ENCODE results near the gene JUP. TPM values are rescaled to one million over a fixed set of nuclear protein-coding genes. Genes with fewer than 3 reads are reported as not detected.
A peak's percentile ranks its signal among the peaks of the same experiment; 100 is the strongest.

JUP gene
- total RNA-seq, 1 donor from 2014 or later = 92.5 TPM

DNA sequence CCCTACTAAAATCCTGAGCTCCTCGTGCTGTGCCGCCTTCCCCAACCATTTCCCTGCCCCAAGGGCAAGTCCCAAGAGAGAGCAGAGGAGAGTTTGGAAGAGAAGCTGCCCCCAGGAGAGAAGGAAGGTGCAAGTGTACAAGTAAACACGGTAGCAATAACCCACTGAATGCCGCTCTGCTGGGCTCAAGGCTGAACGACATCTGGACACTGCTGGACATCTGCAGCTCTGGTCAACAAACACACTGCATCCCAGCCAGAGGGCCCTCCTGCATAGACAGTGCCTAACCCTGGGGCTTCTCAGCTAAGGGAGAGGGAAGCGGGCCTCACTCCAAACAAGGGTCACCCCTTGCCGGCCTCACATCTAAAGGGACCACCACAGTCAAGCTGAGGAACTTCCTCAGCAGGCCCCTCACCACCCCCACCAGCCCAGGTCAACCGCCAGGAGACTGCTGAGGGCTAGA, 12.7 kb downstream of the JUP start:
- Histone ChIP-seq H3K27ac (peak overlapping the region; percentile 46), H3K36me3 (peaks cover 34% of the 10 kb centered on the region), H3K27me3 (ENCODE audit: low read depth) (no peaks in the 10 kb centered on the region), H3K4me1 (peaks cover 72% of the 10 kb centered on the region), H3K4me3 (no peak overlapping the region), H3K9me3 (no peaks in the 10 kb centered on the region)
- intact Hi-C loops (cut with DNase I) = no loop called here
- no peak for DNase-seq
- TF ChIP-seq, protein P1, sequence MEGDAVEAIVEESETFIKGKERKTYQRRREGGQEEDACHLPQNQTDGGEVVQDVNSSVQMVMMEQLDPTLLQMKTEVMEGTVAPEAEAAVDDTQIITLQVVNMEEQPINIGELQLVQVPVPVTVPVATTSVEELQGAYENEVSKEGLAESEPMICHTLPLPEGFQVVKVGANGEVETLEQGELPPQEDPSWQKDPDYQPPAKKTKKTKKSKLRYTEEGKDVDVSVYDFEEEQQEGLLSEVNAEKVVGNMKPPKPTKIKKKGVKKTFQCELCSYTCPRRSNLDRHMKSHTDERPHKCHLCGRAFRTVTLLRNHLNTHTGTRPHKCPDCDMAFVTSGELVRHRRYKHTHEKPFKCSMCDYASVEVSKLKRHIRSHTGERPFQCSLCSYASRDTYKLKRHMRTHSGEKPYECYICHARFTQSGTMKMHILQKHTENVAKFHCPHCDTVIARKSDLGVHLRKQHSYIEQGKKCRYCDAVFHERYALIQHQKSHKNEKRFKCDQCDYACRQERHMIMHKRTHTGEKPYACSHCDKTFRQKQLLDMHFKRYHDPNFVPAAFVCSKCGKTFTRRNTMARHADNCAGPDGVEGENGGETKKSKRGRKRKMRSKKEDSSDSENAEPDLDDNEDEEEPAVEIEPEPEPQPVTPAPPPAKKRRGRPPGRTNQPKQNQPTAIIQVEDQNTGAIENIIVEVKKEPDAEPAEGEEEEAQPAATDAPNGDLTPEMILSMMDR (IDR thresholded peaks at IDR 0.05) = no peak
- no peak for ATAC-seq

DNA sequence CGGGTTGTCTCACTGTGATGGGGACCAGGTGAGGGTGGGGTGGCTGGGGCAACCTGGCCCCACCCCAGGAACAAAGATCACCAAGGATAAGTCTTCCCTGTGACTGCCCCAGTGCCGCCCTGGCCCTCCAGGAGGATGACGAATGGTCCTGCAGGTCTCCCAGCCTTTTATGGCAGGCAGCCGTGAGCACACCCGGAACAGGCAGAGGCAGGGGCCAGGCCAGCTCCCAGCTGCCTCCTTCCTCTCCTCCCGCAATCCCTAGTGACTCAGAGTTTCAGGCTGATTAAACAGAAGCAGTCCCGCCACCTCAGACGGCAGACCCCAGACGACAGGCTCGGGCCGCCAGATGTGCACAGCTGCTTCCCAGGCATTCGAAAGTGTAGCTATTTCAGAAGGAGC, 13.3 kb downstream of the JUP start:
- Histone ChIP-seq H3K4me1 (peaks cover 67% of the 10 kb centered on the region), H3K9me3 (no peaks in the 10 kb centered on the region), H3K27ac (peak overlapping the region; percentile 46), H3K27me3 (ENCODE audit: low read depth) (no peaks in the 10 kb centered on the region), H3K4me3 (no peak overlapping the region), H3K36me3 (peaks cover 40% of the 10 kb centered on the region)
- DNase-seq (no peak), ATAC-seq (peak; percentile 45 to 47)
- TF ChIP-seq, protein P1 (IDR thresholded peaks at IDR 0.05) = no peak
- intact Hi-C loops (cut with DNase I) = no loop called here

DNA sequence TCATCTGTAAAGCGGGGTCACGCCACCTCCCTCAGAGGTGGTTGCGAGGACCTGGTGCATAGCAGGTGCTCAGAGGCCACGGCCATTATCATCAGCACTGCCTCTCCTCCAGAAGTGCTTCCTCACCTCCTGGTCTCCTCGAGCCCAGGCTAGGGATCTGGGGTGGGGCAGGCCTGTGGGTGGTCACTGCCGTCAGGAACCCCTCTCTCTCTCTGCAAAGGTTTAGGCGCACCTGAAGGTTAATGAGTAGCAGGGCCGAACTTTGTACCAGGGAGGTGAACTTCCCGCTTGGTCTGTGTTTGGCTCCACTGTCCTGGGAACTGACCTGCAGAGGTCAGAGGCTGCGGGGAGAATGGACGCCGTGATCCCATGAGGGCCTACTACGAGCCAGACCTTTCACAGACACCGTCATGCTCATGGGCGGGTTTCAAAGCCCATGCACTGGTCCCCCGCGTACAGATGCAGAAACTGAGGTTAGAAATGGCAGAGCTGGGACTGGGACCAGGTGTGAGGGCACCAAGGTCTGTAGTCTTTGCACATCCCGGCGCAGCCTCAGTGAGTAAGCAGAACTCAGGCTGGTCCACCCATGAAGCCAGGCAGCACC, 13.8 kb downstream of the JUP start:
- peaks cover 45% of the 10 kb centered on the region for H3K36me3 ChIP-seq
- DNase-seq (no peak), ATAC-seq (no peak)
- peaks cover 62% of the 10 kb centered on the region for H3K4me1 ChIP-seq
- no peak overlapping the region for H3K4me3 ChIP-seq
- intact Hi-C loops (cut with DNase I) = no loop called here
- H3K27ac ChIP-seq = peak overlapping the region; percentile 46
- no peaks in the 10 kb centered on the region for H3K9me3 ChIP-seq
- no peaks in the 10 kb centered on the region for H3K27me3 ChIP-seq (ENCODE audit: low read depth)
- TF ChIP-seq, protein P1 (IDR thresholded peaks at IDR 0.05) = no peak

DNA sequence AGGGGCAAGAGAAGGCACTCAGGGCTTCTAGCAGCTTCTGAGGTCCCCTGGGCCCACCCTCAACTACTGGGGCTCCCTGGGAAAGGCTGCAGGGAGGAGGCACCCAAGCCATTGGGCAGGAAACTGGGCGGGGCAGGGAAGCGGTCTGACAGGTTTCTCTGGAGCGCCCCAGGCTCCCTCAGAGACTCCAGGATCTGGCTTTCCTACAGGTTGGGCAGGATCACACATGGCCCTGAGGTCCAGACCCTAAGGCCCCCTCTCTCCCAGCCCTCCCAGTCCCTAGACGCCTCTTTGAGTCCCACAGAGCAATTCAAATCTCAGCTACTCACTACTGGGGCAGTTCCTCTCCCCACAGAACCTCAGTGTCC, 14.3 kb downstream of the JUP start:
- DNase-seq (peak; percentile 85), ATAC-seq (peak; percentile 84 to 85)
- Histone ChIP-seq H3K4me1 (peaks cover 57% of the 10 kb centered on the region), H3K27me3 (ENCODE audit: low read depth) (no peaks in the 10 kb centered on the region), H3K36me3 (peaks cover 50% of the 10 kb centered on the region), H3K27ac (peak overlapping the region; percentile 46), H3K9me3 (no peaks in the 10 kb centered on the region), H3K4me3 (no peak overlapping the region)
- TF ChIP-seq, protein P1 (IDR thresholded peaks at IDR 0.05) = no peak
- intact Hi-C loops (cut with DNase I) = no loop called here

DNA sequence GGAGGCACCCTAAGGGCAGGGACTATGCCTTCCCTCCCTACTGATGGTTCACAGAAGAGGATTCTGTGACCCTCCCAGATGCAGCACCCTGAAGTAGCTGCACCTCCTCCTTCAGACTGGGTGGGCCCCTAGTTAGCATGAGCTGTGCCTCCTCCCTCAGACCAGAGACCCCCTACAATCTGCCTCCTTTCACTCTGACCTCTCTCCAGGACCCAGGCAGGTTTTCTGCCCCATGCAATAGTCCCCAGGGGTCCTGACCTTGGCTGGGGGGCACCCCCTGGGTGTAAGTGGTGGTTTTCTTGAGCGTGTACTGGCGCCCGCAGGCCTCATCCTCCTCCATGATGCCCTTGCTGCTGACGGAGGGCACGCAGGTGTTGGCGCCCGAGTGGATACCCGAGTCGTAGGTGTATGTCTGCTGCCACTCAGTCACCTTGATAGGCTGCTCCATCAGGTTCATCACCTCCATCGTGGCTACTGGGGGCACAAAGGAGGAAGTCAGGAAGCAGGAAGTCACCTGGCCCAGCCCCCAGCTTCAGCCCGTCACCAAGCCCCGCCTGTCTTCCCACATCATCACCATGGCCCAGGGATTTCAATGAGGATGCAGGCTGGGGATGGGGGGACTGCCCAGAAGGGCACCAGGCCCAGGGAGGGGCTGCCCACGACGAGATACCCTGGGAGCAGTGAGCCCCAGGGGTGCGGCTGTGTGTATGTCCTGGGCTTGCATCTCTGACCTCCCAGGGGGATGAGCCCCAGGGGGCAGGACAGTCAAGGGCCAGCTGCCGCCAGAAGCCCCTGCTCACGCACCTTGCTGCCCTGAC, 14.9 kb downstream of the JUP start:
- Histone ChIP-seq H3K4me1 (peaks cover 51% of the 10 kb centered on the region), H3K4me3 (no peak overlapping the region), H3K36me3 (peaks cover 56% of the 10 kb centered on the region), H3K9me3 (no peaks in the 10 kb centered on the region), H3K27ac (peak overlapping the region; percentile 46), H3K27me3 (ENCODE audit: low read depth) (no peaks in the 10 kb centered on the region)
- intact Hi-C loops (cut with DNase I) = no loop called here
- TF ChIP-seq, protein P1 (IDR thresholded peaks at IDR 0.05) = no peak
- ATAC-seq (peak in 1 of 2 donors; percentile 1), DNase-seq (no peak)

Data from lower lobe of right lung (tissue), 2 donors.